GM18907 (cell line): ENCODE measurements around the gene CCDC146.
A peak's percentile ranks its signal among the peaks of the same experiment; 100 is the strongest.
"Not testable (repeated sequence)": the region's sequence is repeated elsewhere in the genome, so short reads cannot be mapped to it uniquely, and the experiment has no call there.

ENCODE experiments used
- ATAC-seq: cut with Tn5 transposase; IDR thresholded peaks from one replicate; pipeline ENCODE4 v1.9.1; 2021; ENCODE audit warnings: mild to moderate bottlenecking, moderate library complexity; ENCODE audit not compliant: unreplicated experiment

CCDC146 gene

GRCh38 chr7:77327067-77327931 is 204.9 kb downstream of the CCDC146 start:
- ATAC-seq, result no peak

- ATAC-seq, result no peak
Observed at GRCh38 chr7:77327932-77328628, 205.7 kb downstream of the CCDC146 start.

- no peak for ATAC-seq
Observed at GRCh38 chr7:77328669-77329068, 206.3 kb downstream of the CCDC146 start.

GRCh38 chr7:77329466-77330168 is 207.2 kb downstream of the CCDC146 start:
- peak; percentile 31 for ATAC-seq

- peak; percentile 63 for ATAC-seq
Observed at GRCh38 chr7:77330169-77330882, 207.9 kb downstream of the CCDC146 start.

- ATAC-seq, result peak; percentile 79
Observed at GRCh38 chr7:77331938-77332695, 209.7 kb downstream of the CCDC146 start.

GRCh38 chr7:77334039-77334438 is 211.6 kb downstream of the CCDC146 start:
- ATAC-seq, result not testable (repeated sequence)

- no peak for ATAC-seq
Observed at GRCh38 chr7:77335581-77335980, 213.2 kb downstream of the CCDC146 start.

GRCh38 chr7:77337456-77337990 is 215.1 kb downstream of the CCDC146 start:
- no peak for ATAC-seq

GRCh38 chr7:77338260-77338659 is 215.8 kb downstream of the CCDC146 start:
- ATAC-seq, result no peak

- no peak for ATAC-seq
Observed at GRCh38 chr7:77338883-77339629, 216.6 kb downstream of the CCDC146 start.

GRCh38 chr7:77339726-77340125 is 217.3 kb downstream of the CCDC146 start:
- no peak for ATAC-seq
